Measurements from ENCODE around the gene DCHS2.

DNA sequence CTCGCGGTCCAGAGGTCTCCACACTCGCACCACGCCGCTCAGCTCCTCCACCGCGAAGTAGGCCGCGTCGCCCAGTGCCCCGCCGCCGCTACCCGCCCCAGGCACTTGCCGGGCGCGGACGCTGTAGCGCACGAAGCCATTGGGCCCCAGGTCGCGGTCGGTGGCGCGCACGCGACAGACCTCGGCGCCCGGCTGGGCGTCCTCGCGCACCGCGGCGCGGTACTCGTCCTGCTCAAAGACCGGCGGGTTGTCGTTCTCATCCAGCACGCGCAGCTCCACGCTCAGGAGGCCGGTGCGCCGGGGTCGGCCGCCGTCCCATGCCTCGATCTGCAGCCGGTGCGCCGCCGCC, 1.4 kb downstream of the DCHS2 start:
- no peak for TF ChIP-seq POLR2A (IDR thresholded peaks at IDR 0.05)
- TF ChIP-seq, protein P1, sequence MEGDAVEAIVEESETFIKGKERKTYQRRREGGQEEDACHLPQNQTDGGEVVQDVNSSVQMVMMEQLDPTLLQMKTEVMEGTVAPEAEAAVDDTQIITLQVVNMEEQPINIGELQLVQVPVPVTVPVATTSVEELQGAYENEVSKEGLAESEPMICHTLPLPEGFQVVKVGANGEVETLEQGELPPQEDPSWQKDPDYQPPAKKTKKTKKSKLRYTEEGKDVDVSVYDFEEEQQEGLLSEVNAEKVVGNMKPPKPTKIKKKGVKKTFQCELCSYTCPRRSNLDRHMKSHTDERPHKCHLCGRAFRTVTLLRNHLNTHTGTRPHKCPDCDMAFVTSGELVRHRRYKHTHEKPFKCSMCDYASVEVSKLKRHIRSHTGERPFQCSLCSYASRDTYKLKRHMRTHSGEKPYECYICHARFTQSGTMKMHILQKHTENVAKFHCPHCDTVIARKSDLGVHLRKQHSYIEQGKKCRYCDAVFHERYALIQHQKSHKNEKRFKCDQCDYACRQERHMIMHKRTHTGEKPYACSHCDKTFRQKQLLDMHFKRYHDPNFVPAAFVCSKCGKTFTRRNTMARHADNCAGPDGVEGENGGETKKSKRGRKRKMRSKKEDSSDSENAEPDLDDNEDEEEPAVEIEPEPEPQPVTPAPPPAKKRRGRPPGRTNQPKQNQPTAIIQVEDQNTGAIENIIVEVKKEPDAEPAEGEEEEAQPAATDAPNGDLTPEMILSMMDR (IDR thresholded peaks at IDR 0.05), result no peak
